OCI-LY3 (cell line): ENCODE data around the gene DCAF8L2.

Source experiments
- H2AFZ ChIP-seq: fragments of 200-600, 300-600 bp; shearing (Covaris generic); 2 replicates; pipeline ENCODE4 v1.6.0; 2014; ENCODE audit warnings: antibody characterized with exemption, low read depth, low read length
- H3K27ac ChIP-seq: fragments of 200-600, 300-600 bp; sonication (generic); 2 replicates; pipeline ENCODE4 v1.5.1; 2014; ENCODE audit warnings: mild to moderate bottlenecking, low read length, moderate library complexity, mixed read lengths
- H3K27me3 ChIP-seq: fragments of 200-600, 300-600 bp; sonication (generic); 2 replicates; pipeline ENCODE4 v1.6.1; 2014; ENCODE audit warnings: low read depth, low read length, mixed read lengths
- H3K36me3 ChIP-seq: fragments of 200-600, 300-600 bp; sonication (generic); replicated peaks from 2 replicates; pipeline ENCODE3; 2014; ENCODE audit warnings: low read depth, low read length, mixed read lengths
- H3K4me1 ChIP-seq: fragments of 300-600, 200-600 bp; sonication (generic); 2 replicates; pipeline ENCODE4 v1.6.1; 2014; ENCODE audit warnings: low read length, mixed read lengths
- H3K4me2 ChIP-seq: fragments of 200-600, 300-600 bp; sonication (generic); 2 replicates; pipeline ENCODE4 v1.6.1; 2014; ENCODE audit warnings: low read length, mixed read lengths
- H3K4me3 ChIP-seq: fragments of 300-600, 200-600 bp; sonication (generic); 2 replicates; pipeline ENCODE4 v1.5.1; 2014; ENCODE audit warnings: antibody characterized with exemption, mild to moderate bottlenecking, low read length, moderate library complexity
- H3K79me2 ChIP-seq: fragments of 300-600, 200-600 bp; shearing (Covaris generic); 2 replicates; pipeline ENCODE4 v1.6.1; 2014; ENCODE audit warnings: mild to moderate bottlenecking, low read length, mixed read lengths
- H3K9ac ChIP-seq: fragments of 300-600, 200-600 bp; shearing (Covaris generic); 2 replicates; pipeline ENCODE4 v1.6.0; 2014; ENCODE audit warnings: mild to moderate bottlenecking, low read length, moderate library complexity
- H3K9me3 ChIP-seq: fragments of 200-600, 300-600 bp; shearing (Covaris generic); 2 replicates; pipeline ENCODE4 v1.6.1; 2014; ENCODE audit warnings: low read length, mixed read lengths; ENCODE audit not compliant: insufficient read depth
- H4K20me1 ChIP-seq: fragments of 200-600, 300-600 bp; sonication (generic); 2 replicates; pipeline ENCODE4 v1.6.1; 2016; ENCODE audit warnings: low read length, mixed read lengths; ENCODE audit not compliant: insufficient read depth
- CTCF ChIP-seq: fragments of 200-600, 300-600 bp; sonication (generic); IDR thresholded peaks from 2 replicates; pipeline ENCODE4 v1.5.1; 2014; ENCODE audit warnings: antibody characterized with exemption, low read length, low read depth
- EZH2phosphoT487 ChIP-seq: fragments of 200-600 bp; shearing (Covaris generic); IDR thresholded peaks from 2 replicates; pipeline ENCODE4 v1.6.1; 2018; ENCODE audit warnings: antibody characterized with exemption, mixed run types, low read depth

DCAF8L2 gene

GRCh38 chrX:27565992-27566391 is 24.2 kb upstream of the DCAF8L2 start:
- Histone ChIP-seq H3K9ac (no peak overlapping the region), H3K79me2 (no peaks in the 10 kb centered on the region), H2AFZ (no peak overlapping the region), H3K4me2 (no peak overlapping the region), H3K36me3 (no peaks in the 10 kb centered on the region), H3K4me3 (no peak overlapping the region), H3K27ac (no peak overlapping the region), H4K20me1 (no peaks in the 10 kb centered on the region), H3K4me1 (no peaks in the 10 kb centered on the region), H3K9me3 (no peaks in the 10 kb centered on the region), H3K27me3 (no peaks in the 10 kb centered on the region)
- TF ChIP-seq EZH2phosphoT487 = no peak
- TF ChIP-seq CTCF = no peak

GRCh38 chrX:27571164-27571563 is 19.0 kb upstream of the DCAF8L2 start:
- Histone ChIP-seq H3K4me2 (no peak overlapping the region), H4K20me1 (no peaks in the 10 kb centered on the region), H3K79me2 (no peaks in the 10 kb centered on the region), H3K36me3 (no peaks in the 10 kb centered on the region), H3K9me3 (no peaks in the 10 kb centered on the region), H3K27me3 (no peaks in the 10 kb centered on the region), H2AFZ (no peak overlapping the region), H3K9ac (no peak overlapping the region), H3K4me3 (no peak overlapping the region), H3K4me1 (no peaks in the 10 kb centered on the region), H3K27ac (no peak overlapping the region)
- TF ChIP-seq EZH2phosphoT487 (no peak), CTCF (no peak)

- no peaks in the 10 kb centered on the region for H4K20me1 ChIP-seq
- no peak overlapping the region for H2AFZ ChIP-seq
- TF ChIP-seq CTCF (no peak), EZH2phosphoT487 (no peak)
- H3K9me3 ChIP-seq = no peaks in the 10 kb centered on the region
- H3K4me3 ChIP-seq = no peak overlapping the region
- no peaks in the 10 kb centered on the region for H3K27me3 ChIP-seq
- no peaks in the 10 kb centered on the region for H3K79me2 ChIP-seq
- no peaks in the 10 kb centered on the region for H3K4me1 ChIP-seq
- H3K27ac ChIP-seq = no peak overlapping the region
- H3K9ac ChIP-seq = no peak overlapping the region
- H3K4me2 ChIP-seq = no peak overlapping the region
- H3K36me3 ChIP-seq = no peaks in the 10 kb centered on the region
These were observed 14.6 kb upstream of the DCAF8L2 start for GRCh38 chrX:27575565-27575964.

- no peak overlapping the region for H3K4me3 ChIP-seq
- H3K9ac ChIP-seq = no peak overlapping the region
These were observed 6.2 kb upstream of the DCAF8L2 start for GRCh38 chrX:27583976-27584375.

More at GRCh38 chrX:27583976-27584375, 6.2 kb upstream of the DCAF8L2 start:
- H3K36me3 ChIP-seq = no peaks in the 10 kb centered on the region
- no peaks in the 10 kb centered on the region for H3K79me2 ChIP-seq
- no peak overlapping the region for H3K4me2 ChIP-seq
- H3K4me1 ChIP-seq = no peaks in the 10 kb centered on the region
- no peak overlapping the region for H2AFZ ChIP-seq
- H3K27me3 ChIP-seq = no peaks in the 10 kb centered on the region
- H4K20me1 ChIP-seq = no peaks in the 10 kb centered on the region
- H3K9me3 ChIP-seq = no peaks in the 10 kb centered on the region
- H3K27ac ChIP-seq = no peak overlapping the region
- TF ChIP-seq EZH2phosphoT487 = no peak
- no peak for TF ChIP-seq CTCF
